HL-60 (cell line): ENCODE results near the gene EPSTI1.

Experiments used
- CTCF ChIP-seq: IDR thresholded peaks from one replicate; pipeline ENCODE4 v1.5.1; 2011; ENCODE audit warnings: low read length, control low read depth, inconsistent platforms; ENCODE audit not compliant: insufficient read depth
- POLR2AphosphoS5 ChIP-seq: IDR thresholded peaks from 2 replicates; pipeline ENCODE4 v1.6.1; 2012; ENCODE audit warnings: low read depth
- REST ChIP-seq: IDR thresholded peaks from 2 replicates; pipeline ENCODE4 v1.6.1; 2012; ENCODE audit warnings: low read depth; ENCODE audit not compliant: insufficient replicate concordance
- SPI1 ChIP-seq: IDR thresholded peaks from 2 replicates; pipeline ENCODE4 v1.6.1; 2012; ENCODE audit warnings: low read depth, mild to moderate bottlenecking, borderline replicate concordance

GRCh38 chr13:42968906-42969305, 23.1 kb downstream of the EPSTI1 start:
- no peak for TF ChIP-seq CTCF
- TF ChIP-seq REST = no peak
- TF ChIP-seq POLR2AphosphoS5 = no peak
- no peak for TF ChIP-seq SPI1
